ENCODE data around the gene TSC22D4. TPM values are rescaled to one million over a fixed set of nuclear protein-coding genes. Genes with fewer than 3 reads are reported as not detected.

Gene TSC22D4
- polyA plus RNA-seq, 3 donors: 23.8 to 91.5 (median 26.3) TPM

DNA sequence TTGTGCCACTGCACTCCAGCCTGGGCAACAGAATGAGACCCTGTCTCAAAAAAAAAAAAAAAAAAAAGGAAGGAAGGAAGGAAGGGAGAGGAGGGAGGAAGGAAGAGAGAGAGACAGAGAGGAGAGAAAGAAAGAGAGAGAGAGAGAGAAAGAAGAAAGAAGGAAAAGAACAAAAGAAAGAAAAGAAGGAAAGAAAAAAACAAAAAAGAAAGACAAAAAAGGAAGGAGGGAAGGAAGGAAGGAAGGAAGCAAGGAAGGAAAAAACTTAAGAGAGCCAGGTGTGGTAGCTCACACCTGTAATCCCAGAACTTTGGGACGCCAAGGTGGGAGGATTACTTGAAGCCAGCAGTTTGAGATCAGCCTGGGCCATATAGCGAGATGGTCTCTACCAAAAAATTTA lies 14.2 kb downstream of the TSC22D4 start:
- H3K9me3 Mint-ChIP-seq: no peaks in the 10 kb centered on the region
- Histone ChIP-seq H3K36me3 (replicated peaks in 1 of 2; ENCODE audit: control insufficient read depth in 1 of 2, insufficient read depth in 2 of 2, low read length in 2 of 2) (peaks cover 36 to 67% of the 10 kb centered on the region in 2 donors), H3K4me1 (ENCODE audit: control insufficient read depth in 1 of 2, insufficient read depth in 2 of 2, low read length in 2 of 2) (peaks cover 3 to 6% of the 10 kb centered on the region in 2 donors), H3K27ac (ENCODE audit: low read depth in 1 of 2, low read length in 2 of 2) (no peak overlapping the region), H2AFZ (ENCODE audit: insufficient read depth, low read depth, low read length, poor library complexity, severe bottlenecking) (no peak overlapping the region), H3K79me2 (ENCODE audit: insufficient read depth, low read length) (no peaks in the 10 kb centered on the region), H4K20me1 (ENCODE audit: insufficient read depth, low read length) (peaks cover 54% of the 10 kb centered on the region), H3K9ac (ENCODE audit: insufficient read depth, low read length, poor library complexity, severe bottlenecking) (no peak overlapping the region), H3K4me3 (replicated peaks in 1 of 3; ENCODE audit: low read depth in 2 of 3, low read length in 3 of 3) (no peak overlapping the region), H3K27me3 (ENCODE audit: control insufficient read depth in 2 of 2, insufficient read depth in 2 of 2, low read length in 2 of 2) (no peaks in the 10 kb centered on the region), H3K4me2 (replicated peaks; ENCODE audit: extremely low read depth, low read length, poor library complexity, severe bottlenecking) (no peak overlapping the region), H3K9me3 (replicated peaks in 1 of 2; ENCODE audit: control insufficient read depth in 1 of 2, insufficient read depth in 1 of 2, low read length in 2 of 2) (no peaks in the 10 kb centered on the region)
- peaks cover 9% of the 10 kb centered on the region for H3K4me1 Mint-ChIP-seq
- H3K4me3 Mint-ChIP-seq: no peak overlapping the region
- no peak for DNase-seq
- TF ChIP-seq, protein P1, sequence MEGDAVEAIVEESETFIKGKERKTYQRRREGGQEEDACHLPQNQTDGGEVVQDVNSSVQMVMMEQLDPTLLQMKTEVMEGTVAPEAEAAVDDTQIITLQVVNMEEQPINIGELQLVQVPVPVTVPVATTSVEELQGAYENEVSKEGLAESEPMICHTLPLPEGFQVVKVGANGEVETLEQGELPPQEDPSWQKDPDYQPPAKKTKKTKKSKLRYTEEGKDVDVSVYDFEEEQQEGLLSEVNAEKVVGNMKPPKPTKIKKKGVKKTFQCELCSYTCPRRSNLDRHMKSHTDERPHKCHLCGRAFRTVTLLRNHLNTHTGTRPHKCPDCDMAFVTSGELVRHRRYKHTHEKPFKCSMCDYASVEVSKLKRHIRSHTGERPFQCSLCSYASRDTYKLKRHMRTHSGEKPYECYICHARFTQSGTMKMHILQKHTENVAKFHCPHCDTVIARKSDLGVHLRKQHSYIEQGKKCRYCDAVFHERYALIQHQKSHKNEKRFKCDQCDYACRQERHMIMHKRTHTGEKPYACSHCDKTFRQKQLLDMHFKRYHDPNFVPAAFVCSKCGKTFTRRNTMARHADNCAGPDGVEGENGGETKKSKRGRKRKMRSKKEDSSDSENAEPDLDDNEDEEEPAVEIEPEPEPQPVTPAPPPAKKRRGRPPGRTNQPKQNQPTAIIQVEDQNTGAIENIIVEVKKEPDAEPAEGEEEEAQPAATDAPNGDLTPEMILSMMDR (IDR thresholded peaks at IDR 0.05): no peak
- 100% methylated on average over 1 of the region's 2 CpGs for WGBS (ENCODE audit: insufficient coverage)
- intact Hi-C loops (cut with micrococcal nuclease): loop anchor here in 1 of 2 donors (5.0 kb wide), 1 partner anchor 98 kb away; no protein-coding TSS in a partner anchor
- peaks cover 42 to 74% of the 10 kb centered on the region in 2 donors for H3K36me3 Mint-ChIP-seq
- H3K27ac Mint-ChIP-seq: no peak overlapping the region
- peaks cover 0 to 1% (median 0%) of the 10 kb centered on the region in 3 donors for H3K27me3 Mint-ChIP-seq (ENCODE audit: low read depth in 3 of 3)

DNA sequence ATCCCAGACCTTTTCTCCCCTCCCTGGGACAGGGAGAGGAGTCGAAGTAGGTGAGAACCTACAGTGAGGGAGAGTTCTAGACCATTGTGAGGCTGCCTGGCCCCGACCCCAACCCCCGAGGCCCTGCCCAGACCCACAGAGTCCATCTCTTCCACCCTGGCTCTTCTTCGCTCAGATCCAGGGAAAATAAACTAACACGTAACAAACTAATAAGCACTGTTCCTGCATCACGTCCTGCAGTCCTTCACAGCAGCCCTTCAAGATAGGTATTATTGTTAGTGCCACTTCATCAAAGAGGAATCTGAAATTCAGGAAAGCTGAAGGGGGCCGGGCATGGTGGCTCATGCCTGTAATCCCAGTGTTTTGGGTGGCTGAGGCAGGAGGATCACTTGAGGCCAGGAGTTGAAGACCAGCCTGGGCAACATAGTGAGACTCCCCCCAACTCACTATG lies 14.8 kb downstream of the TSC22D4 start, which contains the start of gene SPACDR:
Gene SPACDR (minus strand): TSS at position 51 of the 451 bp plus-strand sequence. CDS start 235 bp downstream, outside the sequence.
- no peaks in the 10 kb centered on the region for H3K27me3 ChIP-seq (ENCODE audit: control insufficient read depth in 2 of 2, insufficient read depth in 2 of 2, low read length in 2 of 2)
- H3K36me3 ChIP-seq (replicated peaks in 1 of 2; ENCODE audit: control insufficient read depth in 1 of 2, insufficient read depth in 2 of 2, low read length in 2 of 2): peaks cover 32 to 68% of the 10 kb centered on the region in 2 donors
- H2AFZ ChIP-seq (ENCODE audit: insufficient read depth, low read depth, low read length, poor library complexity, severe bottlenecking): no peak within 1 kb of the TSS
- H3K27ac ChIP-seq (ENCODE audit: low read depth in 1 of 2, low read length in 2 of 2): no peak within 1 kb of the TSS
- TF ChIP-seq, protein P1 (IDR thresholded peaks at IDR 0.05): no peak
- Mint-ChIP-seq H3K36me3 (peaks cover 47 to 77% of the 10 kb centered on the region in 2 donors), H3K4me1 (peaks cover 7% of the 10 kb centered on the region), H3K9me3 (no peaks in the 10 kb centered on the region), H3K27ac (peak within 1 kb of the TSS in 3 of 7 donors; percentile 6 to 63 (median 46)), H3K27me3 (ENCODE audit: low read depth in 3 of 3) (peaks cover 0 to 1% (median 0%) of the 10 kb centered on the region in 3 donors), H3K4me3 (no peak within 1 kb of the TSS)
- peaks cover 0 to 1% of the 10 kb centered on the region in 2 donors for H3K4me1 ChIP-seq (ENCODE audit: control insufficient read depth in 1 of 2, insufficient read depth in 2 of 2, low read length in 2 of 2)
- H3K4me2 ChIP-seq (replicated peaks; ENCODE audit: extremely low read depth, low read length, poor library complexity, severe bottlenecking): no peak within 1 kb of the TSS
- H3K4me3 ChIP-seq (replicated peaks in 1 of 3; ENCODE audit: low read depth in 2 of 3, low read length in 3 of 3): no peak within 1 kb of the TSS
- no peak within 1 kb of the TSS for H3K9ac ChIP-seq (ENCODE audit: insufficient read depth, low read length, poor library complexity, severe bottlenecking)
- no CpG with 5 or more reads among the region's 7 CpGs for WGBS (ENCODE audit: insufficient coverage)
- H4K20me1 ChIP-seq (ENCODE audit: insufficient read depth, low read length): peaks cover 49% of the 10 kb centered on the region
- no peak for DNase-seq
- intact Hi-C loops (cut with micrococcal nuclease): no loop called here
- no peaks in the 10 kb centered on the region for H3K79me2 ChIP-seq (ENCODE audit: insufficient read depth, low read length)
- no peaks in the 10 kb centered on the region for H3K9me3 ChIP-seq (replicated peaks in 1 of 2; ENCODE audit: control insufficient read depth in 1 of 2, insufficient read depth in 1 of 2, low read length in 2 of 2)

Data from CD14-positive monocyte (primary cell).